Esophagus muscularis mucosa (tissue), 4 donors: ENCODE results near the gene KIAA0513. TPM values are rescaled to one million over a fixed set of nuclear protein-coding genes. Genes with fewer than 3 reads are reported as not detected.
A peak's percentile ranks its signal among the peaks of the same experiment; 100 is the strongest.

Experiments
- DNase-seq: peaks from one replicate; pipeline ENCODE4 v3.0.0-alpha.2; 2017; ENCODE audit errors: extremely low spot score
- H3K27ac ChIP-seq, 4 donors: fragments of 200-600 bp; sonication (generic); replicated peaks in 1 of 4; 1 replicate in 3 of 4; 2 replicates in 1 of 4; pipeline ENCODE4 v1.5.1; 2016 to 2019; ENCODE audit warnings: mild to moderate bottlenecking in 1 of 4
- H3K27me3 ChIP-seq, 4 donors: fragments of 200-600 bp; sonication (generic); one replicate each; pipeline versions ENCODE4 v1.5.1 to v1.6.0; 2016 to 2019
- H3K36me3 ChIP-seq, 4 donors: fragments of 200-600 bp; sonication (generic); one replicate each; pipeline ENCODE4 v1.5.1; 2016 to 2019
- H3K4me1 ChIP-seq, 4 donors: fragments of 200-600 bp; sonication (generic); one replicate each; pipeline ENCODE4 v1.5.1; 2016 to 2019
- H3K4me3 ChIP-seq, 4 donors: fragments of 200-600 bp; sonication (generic); 1 replicate in 2 of 4; 2 replicates in 2 of 4; pipeline ENCODE4 v1.5.1; 2016 to 2019; ENCODE audit warnings: mild to moderate bottlenecking in 4 of 4, moderate library complexity in 1 of 4
- H3K9me3 ChIP-seq, 4 donors: fragments of 200-600 bp; sonication (generic); 1 replicate in 3 of 4; 2 replicates in 1 of 4; pipeline ENCODE4 v1.5.1; 2016 to 2019
- EP300 ChIP-seq: sonication (generic); formaldehyde crosslinking; IDR thresholded peaks from one replicate; pipeline ENCODE4 v1.6.1; 2017; ENCODE audit warnings: antibody characterized with exemption
- POLR2A ChIP-seq: fragments of 450-650 bp; IDR thresholded peaks from one replicate; pipeline ENCODE4 v1.6.1; 2017; ENCODE audit warnings: antibody characterized with exemption, moderate library complexity, mild to moderate bottlenecking, low read depth
- POLR2AphosphoS5 ChIP-seq, 2 donors: sonication (generic); formaldehyde crosslinking; IDR thresholded peaks; one replicate each; pipeline ENCODE4 v1.6.1; 2017; ENCODE audit warnings: antibody characterized with exemption in 2 of 2
- WGBS: methylation state at CpG from one replicate; pipeline ENCODE4 v1.1.5; 2018; 5-methylcytosine and 5-hydroxymethylcytosine counted together
- intact Hi-C: fragments of 100-400 bp; cut with DNase I; formaldehyde crosslinking; loops from one replicate; pipeline ENCODE4 v1.15.1; 2023
- total RNA-seq, 4 donors: library from RNA; depleted of rRNA; stranded (reverse); fragments of >200 nt; gene quantifications; one replicate each; pipeline versions ENCODE4 v1.1.0 to v1.2.1, GENCODE V29; 2016
- TF ChIP-seq, protein P1 (sequence below), 3 experiments: fragments of 200-600 bp in 2 of 3; fragments of 450-650 bp in 1 of 3; sonication (generic) in 2 of 3; IDR thresholded peaks; one replicate each; pipeline ENCODE4 v1.5.1; 2017 to 2019; ENCODE audit warnings: antibody characterized with exemption in 3 of 3, mild to moderate bottlenecking in 2 of 3, moderate library complexity in 1 of 3

Gene KIAA0513
- total RNA-seq, 4 donors from 2014 or later = 16.4 to 28.8 (median 23.4) TPM

DNA sequence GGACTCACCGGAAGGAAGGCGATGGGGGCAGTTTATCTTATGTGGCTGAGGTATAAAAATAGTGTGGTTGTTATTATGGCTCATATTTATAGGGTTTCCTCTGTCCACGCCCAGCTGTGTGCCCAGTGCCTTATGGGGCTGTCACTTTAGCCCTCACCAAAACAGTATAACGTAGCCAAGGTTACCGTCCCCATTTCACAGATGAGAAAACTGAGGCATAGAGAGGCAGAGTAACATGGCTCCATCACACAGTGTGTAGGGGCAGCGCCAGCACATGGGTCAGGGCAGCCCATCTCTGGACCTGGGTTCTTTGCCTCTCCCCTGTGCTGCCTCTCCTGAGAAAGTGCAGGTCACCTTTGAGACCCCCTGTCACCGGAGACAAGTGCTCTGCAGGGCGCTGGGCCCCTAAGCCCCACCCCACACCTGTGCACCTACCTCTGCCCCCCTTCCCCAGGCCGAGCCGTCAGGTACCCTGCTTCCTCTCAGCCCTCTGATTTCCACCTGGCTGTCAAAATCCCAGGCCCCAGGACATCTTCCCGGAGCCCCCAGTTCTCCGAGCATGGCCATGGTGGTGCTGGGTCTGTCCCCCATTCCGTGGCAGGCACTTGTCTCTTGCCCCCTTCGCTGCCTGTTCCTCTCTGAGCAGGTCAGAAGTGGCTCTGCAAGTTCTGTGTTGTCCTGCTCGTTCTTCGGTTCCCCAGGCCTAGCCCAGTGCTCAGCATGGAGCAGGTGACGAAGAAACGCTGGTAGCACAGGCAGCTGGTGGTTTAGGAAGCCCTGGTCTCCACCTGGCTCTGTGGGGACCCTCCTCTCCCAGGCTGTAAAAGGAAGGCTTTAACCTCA is 7.2 kb downstream of the KIAA0513 start:
- Histone ChIP-seq H3K36me3 (peaks cover 6 to 25% (median 9%) of the 10 kb centered on the region in 4 donors), H3K4me1 (peaks cover 0 to 32% (median 19%) of the 10 kb centered on the region in 4 donors), H3K4me3 (no peak overlapping the region), H3K9me3 (no peaks in the 10 kb centered on the region), H3K27me3 (no peaks in the 10 kb centered on the region), H3K27ac (peak overlapping the region in 1 of 4 donors; percentile 20)
- TF ChIP-seq EP300 (no peak), POLR2AphosphoS5 (IDR thresholded peaks at IDR 0.05) (no peak), POLR2A (no peak)
- TF ChIP-seq, protein P1, sequence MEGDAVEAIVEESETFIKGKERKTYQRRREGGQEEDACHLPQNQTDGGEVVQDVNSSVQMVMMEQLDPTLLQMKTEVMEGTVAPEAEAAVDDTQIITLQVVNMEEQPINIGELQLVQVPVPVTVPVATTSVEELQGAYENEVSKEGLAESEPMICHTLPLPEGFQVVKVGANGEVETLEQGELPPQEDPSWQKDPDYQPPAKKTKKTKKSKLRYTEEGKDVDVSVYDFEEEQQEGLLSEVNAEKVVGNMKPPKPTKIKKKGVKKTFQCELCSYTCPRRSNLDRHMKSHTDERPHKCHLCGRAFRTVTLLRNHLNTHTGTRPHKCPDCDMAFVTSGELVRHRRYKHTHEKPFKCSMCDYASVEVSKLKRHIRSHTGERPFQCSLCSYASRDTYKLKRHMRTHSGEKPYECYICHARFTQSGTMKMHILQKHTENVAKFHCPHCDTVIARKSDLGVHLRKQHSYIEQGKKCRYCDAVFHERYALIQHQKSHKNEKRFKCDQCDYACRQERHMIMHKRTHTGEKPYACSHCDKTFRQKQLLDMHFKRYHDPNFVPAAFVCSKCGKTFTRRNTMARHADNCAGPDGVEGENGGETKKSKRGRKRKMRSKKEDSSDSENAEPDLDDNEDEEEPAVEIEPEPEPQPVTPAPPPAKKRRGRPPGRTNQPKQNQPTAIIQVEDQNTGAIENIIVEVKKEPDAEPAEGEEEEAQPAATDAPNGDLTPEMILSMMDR (IDR thresholded peaks at IDR 0.05) = no peak
- DNase-seq = no peak
- WGBS = 88% methylated on average over 15 of the region's 18 CpGs
- intact Hi-C loops = no loop called here

DNA sequence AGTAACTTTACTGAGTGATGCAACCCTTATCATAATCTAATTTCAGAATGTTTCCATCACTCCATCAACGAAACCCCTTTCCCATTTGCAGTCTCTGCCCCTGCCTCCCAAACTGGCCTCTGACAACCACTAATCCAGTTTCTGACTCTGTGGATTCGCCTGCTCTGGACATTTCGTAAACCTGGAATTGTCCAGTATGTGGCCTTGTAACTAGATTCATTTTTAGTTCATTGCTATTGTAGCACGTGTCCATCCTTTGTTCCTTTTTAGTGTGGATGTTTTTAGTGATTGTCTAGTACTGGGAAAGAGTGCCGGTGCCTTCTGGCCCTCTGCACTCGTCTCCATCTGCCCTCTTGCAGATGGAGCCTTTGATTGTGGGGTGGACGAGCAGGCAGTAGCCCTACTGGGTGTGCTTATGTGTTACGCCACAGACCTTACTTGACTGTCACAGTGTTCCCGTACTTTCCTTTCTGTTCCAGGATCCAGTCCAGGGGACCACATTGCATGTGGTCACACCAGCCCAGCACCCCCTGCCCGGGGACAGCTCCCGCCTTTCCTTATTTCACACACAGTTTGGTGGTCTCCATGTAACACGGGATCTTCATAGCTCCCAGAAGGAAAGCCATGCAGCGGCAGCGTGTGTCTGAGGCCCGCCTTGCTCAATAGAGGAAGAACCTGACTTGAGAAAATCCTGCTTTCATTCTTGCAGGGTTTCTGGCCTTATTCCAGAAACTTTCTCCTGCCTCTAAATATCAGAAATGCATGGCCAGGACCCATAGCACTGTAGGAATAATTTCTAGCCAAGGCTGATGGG is 8.8 kb downstream of the KIAA0513 start:
- WGBS = 77% methylated on average over 15 of the region's 15 CpGs
- H3K4me1 ChIP-seq = peaks cover 0 to 20% (median 10%) of the 10 kb centered on the region in 4 donors
- H3K4me3 ChIP-seq = no peak overlapping the region
- peaks cover 6 to 29% (median 9%) of the 10 kb centered on the region in 4 donors for H3K36me3 ChIP-seq
- no peaks in the 10 kb centered on the region for H3K27me3 ChIP-seq
- DNase-seq = no peak
- H3K9me3 ChIP-seq = no peaks in the 10 kb centered on the region
- intact Hi-C loops = no loop called here
- TF ChIP-seq EP300 (no peak), POLR2AphosphoS5 (IDR thresholded peaks at IDR 0.05) (no peak), POLR2A (no peak)
- TF ChIP-seq, protein P1 (IDR thresholded peaks at IDR 0.05) = no peak
- H3K27ac ChIP-seq = peak overlapping the region; percentile 39 to 67 (median 62)

DNA sequence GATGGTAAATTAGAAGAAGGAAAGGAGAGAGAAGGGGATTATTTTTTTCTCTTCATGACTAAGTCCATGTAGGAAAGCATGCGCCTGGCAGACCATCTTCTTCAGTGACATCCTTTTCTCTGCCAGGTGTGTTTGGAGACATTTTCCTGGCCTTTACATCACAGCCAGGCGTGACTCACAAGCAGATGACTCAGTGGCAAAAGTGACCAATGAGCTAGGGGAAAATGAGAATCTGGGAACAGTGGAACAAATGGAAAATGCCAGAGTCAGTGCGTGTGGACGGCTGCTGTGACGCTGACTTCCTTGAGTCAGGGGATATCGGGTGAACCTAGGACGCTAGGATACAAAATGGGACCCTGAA is 9.4 kb downstream of the KIAA0513 start:
- TF ChIP-seq EP300 (peak; percentile 49), POLR2AphosphoS5 (IDR thresholded peaks at IDR 0.05) (peak; percentile 63 to 71), POLR2A (no peak)
- TF ChIP-seq, protein P1 (IDR thresholded peaks at IDR 0.05) = no peak
- intact Hi-C loops = no loop called here
- WGBS = 65% methylated on average over 7 of the region's 7 CpGs
- H3K36me3 ChIP-seq = peaks cover 4 to 23% (median 6%) of the 10 kb centered on the region in 4 donors
- no peaks in the 10 kb centered on the region for H3K27me3 ChIP-seq
- H3K27ac ChIP-seq = peak overlapping the region; percentile 46 to 67 (median 62)
- H3K4me1 ChIP-seq = peaks cover 0 to 20% (median 10%) of the 10 kb centered on the region in 4 donors
- H3K9me3 ChIP-seq = no peaks in the 10 kb centered on the region
- H3K4me3 ChIP-seq = no peak overlapping the region
- no peak for DNase-seq

DNA sequence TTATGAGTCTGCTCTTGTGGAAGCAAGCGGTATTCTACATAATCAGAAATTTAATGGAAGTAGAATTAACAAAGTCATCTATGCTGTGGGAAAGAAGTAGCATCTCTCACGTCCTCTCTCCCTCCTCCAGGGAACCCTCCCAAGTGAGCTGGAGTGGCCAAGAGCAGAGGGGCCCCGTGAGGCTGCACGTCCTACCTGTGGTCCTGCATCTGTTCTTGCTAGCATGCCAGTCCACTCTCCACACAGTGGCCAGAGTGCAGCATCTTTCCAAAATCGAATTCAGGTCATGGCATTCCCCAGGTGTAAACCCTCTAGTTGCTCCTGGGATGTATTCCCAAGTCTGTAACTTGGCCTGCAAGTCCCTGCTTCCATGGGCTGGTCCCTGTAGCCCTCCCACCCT is 10.1 kb downstream of the KIAA0513 start:
- H3K27ac ChIP-seq = peak overlapping the region; percentile 17 to 67 (median 52)
- intact Hi-C loops = no loop called here
- H3K9me3 ChIP-seq = no peaks in the 10 kb centered on the region
- peaks cover 0 to 16% (median 6%) of the 10 kb centered on the region in 4 donors for H3K36me3 ChIP-seq
- TF ChIP-seq POLR2AphosphoS5 (IDR thresholded peaks at IDR 0.05) = no peak
- TF ChIP-seq, protein P1 (IDR thresholded peaks at IDR 0.05) = no peak
- no peak for TF ChIP-seq EP300
- TF ChIP-seq POLR2A = no peak
- peaks cover 0 to 20% (median 13%) of the 10 kb centered on the region in 4 donors for H3K4me1 ChIP-seq
- H3K27me3 ChIP-seq = no peaks in the 10 kb centered on the region
- DNase-seq = no peak
- 94% methylated on average over 4 of the region's 5 CpGs for WGBS
- no peak overlapping the region for H3K4me3 ChIP-seq
